KMS-11 (cell line): ENCODE measurements around the gene GID4.

ENCODE experiments used
- H2AFZ ChIP-seq: fragments of 200-600 bp; sonication (generic); 2 replicates; pipeline ENCODE4 v1.6.1; 2016; ENCODE audit warnings: antibody characterized with exemption, mixed run types, low read depth
- H3K27ac ChIP-seq: fragments of 200-600 bp; sonication (generic); 2 replicates; pipeline ENCODE4 v1.6.1; 2016; ENCODE audit warnings: mild to moderate bottlenecking, mixed run types
- H3K27me3 ChIP-seq: fragments of 200-600 bp; sonication (generic); 2 replicates; pipeline ENCODE4 v1.6.1; 2017; ENCODE audit warnings: mild to moderate bottlenecking, low read depth, mixed run types, moderate library complexity; ENCODE audit not compliant: insufficient read depth
- H3K36me3 ChIP-seq: fragments of 200-600 bp; sonication (generic); 2 replicates; pipeline ENCODE4 v1.6.1; 2017; ENCODE audit warnings: mild to moderate bottlenecking, mixed run types; ENCODE audit not compliant: insufficient read depth
- H3K4me1 ChIP-seq: fragments of 200-600 bp; sonication (generic); 2 replicates; pipeline ENCODE4 v1.6.1; 2016; ENCODE audit warnings: mild to moderate bottlenecking, low read depth, mixed run types; ENCODE audit not compliant: poor library complexity, severe bottlenecking
- H3K4me2 ChIP-seq: fragments of 200-600 bp; sonication (generic); 2 replicates; pipeline ENCODE4 v1.7.0; 2016; ENCODE audit warnings: mild to moderate bottlenecking, mixed run types
- H3K4me3 ChIP-seq: fragments of 200-600 bp; sonication (generic); IDR thresholded peaks from 2 replicates; pipeline ENCODE4 v1.6.1; 2017; ENCODE audit warnings: low read depth, low read length, mixed read lengths; ENCODE audit not compliant: insufficient read depth
- H3K79me2 ChIP-seq: fragments of 200-600 bp; sonication (generic); 2 replicates; pipeline ENCODE4 v1.6.1; 2016; ENCODE audit warnings: low read depth, mixed run types; ENCODE audit not compliant: insufficient read depth
- H3K9ac ChIP-seq: fragments of 200-600 bp; sonication (generic); 2 replicates; pipeline ENCODE4 v1.6.1; 2016; ENCODE audit warnings: mild to moderate bottlenecking, mixed run types
- H4K20me1 ChIP-seq: fragments of 200-600 bp; sonication (generic); 2 replicates; pipeline ENCODE4 v1.6.1; 2016; ENCODE audit warnings: mild to moderate bottlenecking, mixed run types; ENCODE audit not compliant: insufficient read depth
- TF ChIP-seq, protein P1 (sequence below): fragments of 200-600 bp; sonication (generic); conservative IDR thresholded peaks from 2 replicates; pipeline ENCODE4 v1.6.1; 2017; ENCODE audit warnings: low read depth, mild to moderate bottlenecking, antibody characterized with exemption, low read length, moderate library complexity, mixed read lengths

GID4 gene

DNA sequence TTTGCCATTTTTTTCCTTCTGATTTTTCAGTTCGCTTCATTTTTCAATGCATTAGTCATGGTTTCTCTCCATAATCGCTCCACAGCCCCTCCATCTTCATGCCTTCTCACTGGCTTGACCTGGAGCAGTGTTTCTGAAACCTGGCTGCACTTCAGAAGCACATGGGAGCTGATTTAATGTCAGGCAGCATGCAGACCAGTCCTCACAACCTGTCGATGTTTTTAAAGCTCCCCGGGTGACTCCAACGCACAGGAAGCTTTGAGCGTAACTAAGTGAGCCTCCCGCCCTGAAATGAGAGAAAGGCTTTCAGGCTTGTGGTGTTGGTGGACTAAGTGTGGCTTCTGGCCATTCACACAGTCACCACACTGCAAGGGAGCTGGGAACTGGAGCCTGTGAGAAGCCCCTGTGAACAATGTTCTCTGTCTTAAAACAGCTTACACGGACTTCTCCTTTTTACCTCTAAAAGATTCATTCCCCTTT lies 31.7 kb downstream of the GID4 start:
- TF ChIP-seq, protein P1, sequence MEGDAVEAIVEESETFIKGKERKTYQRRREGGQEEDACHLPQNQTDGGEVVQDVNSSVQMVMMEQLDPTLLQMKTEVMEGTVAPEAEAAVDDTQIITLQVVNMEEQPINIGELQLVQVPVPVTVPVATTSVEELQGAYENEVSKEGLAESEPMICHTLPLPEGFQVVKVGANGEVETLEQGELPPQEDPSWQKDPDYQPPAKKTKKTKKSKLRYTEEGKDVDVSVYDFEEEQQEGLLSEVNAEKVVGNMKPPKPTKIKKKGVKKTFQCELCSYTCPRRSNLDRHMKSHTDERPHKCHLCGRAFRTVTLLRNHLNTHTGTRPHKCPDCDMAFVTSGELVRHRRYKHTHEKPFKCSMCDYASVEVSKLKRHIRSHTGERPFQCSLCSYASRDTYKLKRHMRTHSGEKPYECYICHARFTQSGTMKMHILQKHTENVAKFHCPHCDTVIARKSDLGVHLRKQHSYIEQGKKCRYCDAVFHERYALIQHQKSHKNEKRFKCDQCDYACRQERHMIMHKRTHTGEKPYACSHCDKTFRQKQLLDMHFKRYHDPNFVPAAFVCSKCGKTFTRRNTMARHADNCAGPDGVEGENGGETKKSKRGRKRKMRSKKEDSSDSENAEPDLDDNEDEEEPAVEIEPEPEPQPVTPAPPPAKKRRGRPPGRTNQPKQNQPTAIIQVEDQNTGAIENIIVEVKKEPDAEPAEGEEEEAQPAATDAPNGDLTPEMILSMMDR = no peak
- H3K36me3 ChIP-seq = no peaks in the 10 kb centered on the region
- no peak overlapping the region for H3K27ac ChIP-seq
- H3K4me3 ChIP-seq = no peak overlapping the region
- H3K79me2 ChIP-seq = no peaks in the 10 kb centered on the region
- no peak overlapping the region for H2AFZ ChIP-seq
- H3K4me2 ChIP-seq = no peak overlapping the region
- no peak overlapping the region for H3K9ac ChIP-seq
- H3K27me3 ChIP-seq = no peaks in the 10 kb centered on the region
- H3K4me1 ChIP-seq = no peaks in the 10 kb centered on the region
- H4K20me1 ChIP-seq = no peaks in the 10 kb centered on the region

DNA sequence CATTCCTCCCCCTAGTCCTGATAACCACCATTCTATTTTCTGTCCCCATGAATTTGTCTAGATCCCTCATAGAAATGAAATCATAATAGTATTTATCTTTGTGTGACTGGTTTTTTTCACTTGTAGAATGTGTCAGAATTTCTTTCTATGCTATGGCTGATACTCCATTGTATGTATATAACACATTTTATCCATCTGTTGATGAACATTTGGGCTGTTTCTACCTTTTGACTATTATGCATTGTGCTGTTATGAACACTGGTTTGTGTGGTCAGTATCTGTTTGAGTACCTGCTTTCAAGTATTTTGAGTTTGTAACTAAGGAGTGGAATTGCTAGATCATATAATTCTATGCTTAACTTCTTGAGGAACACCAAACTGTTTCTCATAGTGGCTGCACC lies 32.5 kb downstream of the GID4 start:
- no peak overlapping the region for H3K9ac ChIP-seq
- H3K4me1 ChIP-seq = no peaks in the 10 kb centered on the region
- H4K20me1 ChIP-seq = no peaks in the 10 kb centered on the region
- no peaks in the 10 kb centered on the region for H3K27me3 ChIP-seq
- TF ChIP-seq, protein P1 = no peak
- no peak overlapping the region for H3K4me3 ChIP-seq
- H3K27ac ChIP-seq = no peak overlapping the region
- H2AFZ ChIP-seq = no peak overlapping the region
- H3K36me3 ChIP-seq = no peaks in the 10 kb centered on the region
- no peak overlapping the region for H3K4me2 ChIP-seq
- no peaks in the 10 kb centered on the region for H3K79me2 ChIP-seq

DNA sequence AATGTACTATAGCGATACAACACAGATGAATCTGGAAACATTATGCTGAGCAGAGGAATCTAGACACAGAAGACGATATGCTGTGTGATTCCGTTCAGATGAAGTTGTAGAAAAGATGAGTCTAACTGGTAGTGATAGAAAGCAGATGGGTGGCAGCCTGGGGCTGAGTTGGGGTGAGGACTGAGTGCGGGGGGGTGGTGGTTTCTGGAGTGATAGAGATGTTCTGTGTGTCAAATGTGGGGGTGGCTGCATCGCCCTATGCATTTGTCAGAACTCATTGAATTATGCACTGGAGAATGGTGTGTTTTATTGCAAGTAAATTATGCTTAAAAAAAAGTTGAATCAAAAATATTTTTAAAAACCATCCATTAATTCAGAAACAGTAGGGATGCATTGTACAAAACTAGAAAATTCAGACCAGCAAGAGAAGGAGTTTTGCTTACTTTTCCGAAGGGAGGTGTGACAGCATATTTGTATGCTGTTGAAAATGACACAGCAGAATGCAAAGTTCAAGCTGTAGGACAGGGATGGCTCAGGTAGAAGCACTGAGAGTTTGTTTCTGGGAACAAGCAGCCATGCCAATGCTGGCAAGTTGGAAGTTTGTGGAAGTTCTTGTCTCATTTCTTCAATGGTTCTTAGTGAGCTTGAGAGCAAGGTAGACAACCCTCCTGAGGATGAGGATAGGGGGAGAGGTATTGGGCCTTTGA lies 35.5 kb downstream of the GID4 start:
- TF ChIP-seq, protein P1 = no peak
- Histone ChIP-seq H3K4me1 (no peaks in the 10 kb centered on the region), H3K9ac (no peak overlapping the region), H3K36me3 (no peaks in the 10 kb centered on the region), H4K20me1 (no peaks in the 10 kb centered on the region), H3K27ac (no peak overlapping the region), H3K4me2 (no peak overlapping the region), H2AFZ (no peak overlapping the region), H3K4me3 (no peak overlapping the region), H3K79me2 (no peaks in the 10 kb centered on the region), H3K27me3 (no peaks in the 10 kb centered on the region)

DNA sequence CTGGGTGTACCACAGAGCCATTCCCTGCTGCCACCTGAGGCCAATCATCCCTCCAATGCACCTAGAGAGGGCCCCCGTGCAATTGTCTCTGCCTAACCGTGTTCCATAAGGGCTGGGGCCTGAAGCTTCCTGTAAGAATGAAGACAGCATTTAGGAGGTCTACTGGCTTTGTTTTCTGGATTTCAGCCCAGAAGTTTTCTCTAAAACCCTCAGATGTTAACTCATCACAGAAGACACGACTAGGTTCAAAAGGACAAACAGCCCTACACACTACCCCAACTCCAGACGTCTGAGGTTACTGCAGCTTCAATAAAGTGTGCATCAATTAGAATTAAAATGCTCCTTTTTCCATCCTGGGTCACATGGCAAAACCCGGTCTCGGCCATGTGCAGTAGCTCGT lies 37.7 kb downstream of the GID4 start:
- no peaks in the 10 kb centered on the region for H3K79me2 ChIP-seq
- H2AFZ ChIP-seq = no peak overlapping the region
- no peak overlapping the region for H3K9ac ChIP-seq
- no peak overlapping the region for H3K27ac ChIP-seq
- H3K4me1 ChIP-seq = no peaks in the 10 kb centered on the region
- H3K4me2 ChIP-seq = no peak overlapping the region
- H4K20me1 ChIP-seq = no peaks in the 10 kb centered on the region
- no peaks in the 10 kb centered on the region for H3K27me3 ChIP-seq
- TF ChIP-seq, protein P1 = no peak
- no peaks in the 10 kb centered on the region for H3K36me3 ChIP-seq
- no peak overlapping the region for H3K4me3 ChIP-seq
